NT2/D1 (cell line): ENCODE measurements around the gene PDE9A.

ENCODE experiments used
- SUZ12 ChIP-seq: IDR thresholded peaks from 2 replicates; pipeline ENCODE4 v1.6.1; 2011; ENCODE audit not compliant: insufficient read length, insufficient read depth; ENCODE audit errors: extremely low read depth
- YY1 ChIP-seq: IDR thresholded peaks from 2 replicates; pipeline ENCODE4 v1.6.1; 2011; ENCODE audit not compliant: insufficient read length, insufficient read depth

GRCh38 chr21:42735944-42736343 is 82.5 kb downstream of the PDE9A start:
- TF ChIP-seq SUZ12 (no peak), YY1 (no peak)
